Measurements from ENCODE around the gene SRSF5. TPM values are rescaled to one million over a fixed set of nuclear protein-coding genes. Genes with fewer than 3 reads are reported as not detected.

SRSF5 gene
- total and polyA plus RNA-seq, 2 of the 13 experiments (the other 11 are each of a cell fraction or from before 2014, with no cell fraction given): 189 to 277 TPM

DNA sequence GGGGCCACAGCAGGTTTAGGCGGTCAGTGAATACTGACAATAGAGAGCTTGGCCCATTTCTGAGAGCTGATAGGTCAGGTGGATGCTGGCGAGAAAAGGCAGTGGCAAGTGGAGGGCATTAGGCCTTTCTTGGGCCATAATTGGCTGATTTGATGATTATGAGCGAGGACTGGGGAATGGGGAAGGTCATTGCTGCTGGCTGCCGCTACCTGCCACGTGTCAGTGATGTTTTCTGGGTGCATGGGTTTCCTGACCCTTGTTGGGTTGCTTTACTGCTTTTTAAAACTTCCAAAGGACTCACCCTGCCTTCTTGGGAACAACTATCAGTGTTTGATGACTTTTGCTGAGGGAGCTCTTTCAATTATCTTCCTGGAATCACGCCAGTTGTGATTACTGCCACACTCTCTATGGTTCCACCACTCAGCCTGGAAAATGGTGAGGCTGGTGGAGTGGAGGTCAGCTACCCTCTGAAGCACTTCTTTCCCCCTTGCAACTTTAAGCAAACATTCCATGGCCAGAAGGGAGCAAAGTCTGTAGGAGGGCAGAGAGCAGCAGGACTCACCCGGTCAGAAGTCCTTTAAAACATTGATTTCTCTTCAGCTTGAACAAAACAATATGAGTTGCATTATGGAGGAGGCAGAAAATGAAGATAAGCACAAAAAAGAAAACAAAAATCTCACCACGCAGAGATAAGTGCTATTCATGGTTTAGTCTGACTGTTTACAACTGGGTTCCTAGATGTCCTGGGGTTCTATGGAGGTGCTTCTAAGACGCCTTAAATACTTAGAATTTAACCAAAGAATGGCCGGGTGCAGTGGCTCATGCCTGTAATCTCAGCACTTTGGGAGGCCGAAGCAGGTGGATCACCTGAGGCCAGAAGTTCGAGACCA, 42.2 kb downstream of the SRSF5 start (continued):
- TF ChIP-seq PLSCR1 (CRISPR knock-in tag; IDR thresholded peaks at IDR 0.05; ENCODE audit: borderline replicate concordance): no peak
- TF ChIP-seq ZNF17 (CRISPR knock-in tag; IDR thresholded peaks at IDR 0.05): no peak
- TF ChIP-seq SAP130 (CRISPR knock-in tag; IDR thresholded peaks at IDR 0.05; ENCODE audit: low read depth): peak; percentile 54
- TF ChIP-seq HIVEP1 (CRISPR knock-in tag; IDR thresholded peaks at IDR 0.05): peak; percentile 42; the same call in 1 of the 2 replicates
- TF ChIP-seq ASH2L (IDR thresholded peaks at IDR 0.05; ENCODE audit: insufficient read length, low read depth, low read length): peak; percentile 95
- no peak for TF ChIP-seq ZNF224 (CRISPR knock-in tag; IDR thresholded peaks at IDR 0.05)
- TF ChIP-seq SALL2 (CRISPR knock-in tag; IDR thresholded peaks at IDR 0.05): peak; percentile 51; the same call in 1 of the 2 replicates
- TF ChIP-seq PHF5A (CRISPR knock-in tag; IDR thresholded peaks at IDR 0.05; ENCODE audit: low read depth, unreplicated experiment): no peak
- no peak for TF ChIP-seq ZNF670 (CRISPR knock-in tag; IDR thresholded peaks at IDR 0.05; ENCODE audit: borderline replicate concordance)
- no peak for TF ChIP-seq HOXA7 (CRISPR knock-in tag; IDR thresholded peaks at IDR 0.05)
- peak; percentile 98 for TF ChIP-seq HNF4G (IDR thresholded peaks at IDR 0.05; ENCODE audit: borderline replicate concordance, low read depth, low read length)
- peak; percentile 96 for TF ChIP-seq HNF4G (CRISPR knock-in tag; IDR thresholded peaks at IDR 0.05; ENCODE audit: borderline replicate concordance, low read depth)
- TF ChIP-seq, protein P1, sequence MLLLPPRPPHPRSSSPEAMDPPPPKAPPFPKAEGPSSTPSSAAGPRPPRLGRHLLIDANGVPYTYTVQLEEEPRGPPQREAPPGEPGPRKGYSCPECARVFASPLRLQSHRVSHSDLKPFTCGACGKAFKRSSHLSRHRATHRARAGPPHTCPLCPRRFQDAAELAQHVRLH (CRISPR knock-in tag; IDR thresholded peaks at IDR 0.05; ENCODE audit: borderline replicate concordance, low read depth): no peak
- no peak for TF ChIP-seq RFX3 (CRISPR knock-in tag; IDR thresholded peaks at IDR 0.05)
- TF ChIP-seq ZNF749 (CRISPR knock-in tag; IDR thresholded peaks at IDR 0.05; ENCODE audit: borderline replicate concordance): 0 out of 2 replicates have a peak, but pooled peaks have one; percentile 21
- peak; percentile 79; the same call in 1 of the 2 replicates for TF ChIP-seq MIER2 (CRISPR knock-in tag; IDR thresholded peaks at IDR 0.05)
- TF ChIP-seq, protein P2, sequence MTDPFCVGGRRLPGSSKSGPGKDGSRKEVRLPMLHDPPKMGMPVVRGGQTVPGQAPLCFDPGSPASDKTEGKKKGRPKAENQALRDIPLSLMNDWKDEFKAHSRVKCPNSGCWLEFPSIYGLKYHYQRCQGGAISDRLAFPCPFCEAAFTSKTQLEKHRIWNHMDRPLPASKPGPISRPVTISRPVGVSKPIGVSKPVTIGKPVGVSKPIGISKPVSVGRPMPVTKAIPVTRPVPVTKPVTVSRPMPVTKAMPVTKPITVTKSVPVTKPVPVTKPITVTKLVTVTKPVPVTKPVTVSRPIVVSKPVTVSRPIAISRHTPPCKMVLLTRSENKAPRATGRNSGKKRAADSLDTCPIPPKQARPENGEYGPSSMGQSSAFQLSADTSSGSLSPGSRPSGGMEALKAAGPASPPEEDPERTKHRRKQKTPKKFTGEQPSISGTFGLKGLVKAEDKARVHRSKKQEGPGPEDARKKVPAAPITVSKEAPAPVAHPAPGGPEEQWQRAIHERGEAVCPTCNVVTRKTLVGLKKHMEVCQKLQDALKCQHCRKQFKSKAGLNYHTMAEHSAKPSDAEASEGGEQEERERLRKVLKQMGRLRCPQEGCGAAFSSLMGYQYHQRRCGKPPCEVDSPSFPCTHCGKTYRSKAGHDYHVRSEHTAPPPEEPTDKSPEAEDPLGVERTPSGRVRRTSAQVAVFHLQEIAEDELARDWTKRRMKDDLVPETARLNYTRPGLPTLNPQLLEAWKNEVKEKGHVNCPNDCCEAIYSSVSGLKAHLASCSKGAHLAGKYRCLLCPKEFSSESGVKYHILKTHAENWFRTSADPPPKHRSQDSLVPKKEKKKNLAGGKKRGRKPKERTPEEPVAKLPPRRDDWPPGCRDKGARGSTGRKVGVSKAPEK (CRISPR knock-in tag; IDR thresholded peaks at IDR 0.05; ENCODE audit: borderline replicate concordance): 0 out of 2 replicates have a peak, but pooled peaks have one; percentile 52
- peak; percentile 79; the same call in 1 of the 2 replicates for TF ChIP-seq MIER3 (CRISPR knock-in tag; IDR thresholded peaks at IDR 0.05; ENCODE audit: borderline replicate concordance)
- no peak for TF ChIP-seq ZBTB21 (CRISPR knock-in tag; IDR thresholded peaks at IDR 0.05)
- TF ChIP-seq EZH2 (conservative IDR thresholded peaks at IDR 0.05; ENCODE audit: low read depth, low read length): no peak
- no peak for TF ChIP-seq ZNF33B (CRISPR knock-in tag; IDR thresholded peaks at IDR 0.05)
- no peak for TF ChIP-seq ZNF616 (CRISPR knock-in tag; IDR thresholded peaks at IDR 0.05; ENCODE audit: low read depth)
- TF ChIP-seq AGO2 (optimal IDR thresholded peaks at IDR 0.05; ENCODE audit: low read depth, low read length): no peak
- TF ChIP-seq ZNF335 (CRISPR knock-in tag; IDR thresholded peaks at IDR 0.05): no peak
- no peak for TF ChIP-seq HCFC1 (IDR thresholded peaks at IDR 0.05; ENCODE audit: low read depth, low read length)
- no peak for TF ChIP-seq GPN1 (CRISPR knock-in tag; IDR thresholded peaks at IDR 0.05; ENCODE audit: borderline replicate concordance)
- TF ChIP-seq ZNF20 (CRISPR knock-in tag; IDR thresholded peaks at IDR 0.05): no peak
- no peak; the same call in 1 of the 2 replicates for TF ChIP-seq ZFX (CRISPR knock-in tag; IDR thresholded peaks at IDR 0.05; ENCODE audit: low read depth)

Measured in HepG2 (cell line).